NCI-H1694 treated with DMSO at 0.1 percent for 48 hours (cell line): ENCODE data around the gene NEDD4L.

Source experiments
- DNase-seq: peaks from one replicate; lab custom pipeline; 2025; lab: John Stamatoyannopoulos, UW

The NEDD4L gene

DNA sequence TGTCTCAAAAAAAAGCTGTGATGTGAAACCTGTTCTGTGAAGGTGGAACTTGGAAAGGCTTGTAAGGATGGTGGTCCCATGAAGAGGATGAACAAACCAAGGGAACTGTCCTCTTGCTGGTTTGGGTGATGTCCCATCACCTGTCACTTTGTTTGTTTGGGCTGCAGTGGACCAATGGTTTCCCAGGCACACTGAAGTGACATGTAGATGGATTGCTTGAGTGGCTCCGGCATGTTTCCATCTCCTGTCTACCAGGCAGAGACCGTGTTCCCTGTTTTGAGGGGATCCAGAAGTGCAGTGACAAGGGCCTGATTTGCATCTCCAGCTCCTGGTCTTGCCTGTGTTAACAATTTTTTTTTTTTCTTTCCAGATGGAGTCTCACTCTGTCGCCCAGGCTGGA, 8.9 kb downstream of the NEDD4L start:
- no peak for DNase-seq

DNA sequence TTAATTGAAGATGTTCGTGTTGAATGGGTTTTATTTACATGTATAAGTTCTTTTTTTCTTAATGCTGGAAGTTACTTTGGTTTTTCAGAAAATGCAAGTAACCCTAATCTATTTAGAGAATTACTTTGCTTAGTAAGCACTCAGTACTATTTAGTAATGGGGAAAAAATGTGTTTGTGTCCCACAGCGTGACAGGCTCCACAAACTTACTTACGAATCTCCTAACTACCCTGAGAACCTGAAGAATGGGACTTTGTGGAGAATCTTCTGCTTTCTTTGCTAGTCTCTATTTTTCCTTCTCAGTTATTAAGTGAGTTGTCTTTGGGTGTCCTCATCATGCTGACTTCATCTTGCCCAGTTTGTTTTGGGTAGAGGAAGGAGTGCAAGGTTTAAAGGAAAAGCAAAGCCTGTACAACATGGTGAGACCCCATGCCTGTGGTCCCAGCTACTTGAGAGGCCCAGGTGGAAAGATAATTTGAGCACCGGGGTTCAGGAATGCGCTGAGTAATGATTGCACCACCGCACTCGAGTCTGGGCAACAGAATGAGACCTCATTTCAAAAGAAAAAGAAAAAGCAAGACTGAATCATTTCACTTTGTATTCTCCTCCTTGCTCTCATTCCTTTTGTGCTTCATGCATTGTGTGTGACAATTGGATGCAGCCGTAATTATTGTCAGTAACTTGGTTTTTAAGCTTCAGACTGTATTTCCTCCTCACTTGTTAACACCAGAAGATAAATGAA, 10.2 kb downstream of the NEDD4L start:
- no peak for DNase-seq

DNA sequence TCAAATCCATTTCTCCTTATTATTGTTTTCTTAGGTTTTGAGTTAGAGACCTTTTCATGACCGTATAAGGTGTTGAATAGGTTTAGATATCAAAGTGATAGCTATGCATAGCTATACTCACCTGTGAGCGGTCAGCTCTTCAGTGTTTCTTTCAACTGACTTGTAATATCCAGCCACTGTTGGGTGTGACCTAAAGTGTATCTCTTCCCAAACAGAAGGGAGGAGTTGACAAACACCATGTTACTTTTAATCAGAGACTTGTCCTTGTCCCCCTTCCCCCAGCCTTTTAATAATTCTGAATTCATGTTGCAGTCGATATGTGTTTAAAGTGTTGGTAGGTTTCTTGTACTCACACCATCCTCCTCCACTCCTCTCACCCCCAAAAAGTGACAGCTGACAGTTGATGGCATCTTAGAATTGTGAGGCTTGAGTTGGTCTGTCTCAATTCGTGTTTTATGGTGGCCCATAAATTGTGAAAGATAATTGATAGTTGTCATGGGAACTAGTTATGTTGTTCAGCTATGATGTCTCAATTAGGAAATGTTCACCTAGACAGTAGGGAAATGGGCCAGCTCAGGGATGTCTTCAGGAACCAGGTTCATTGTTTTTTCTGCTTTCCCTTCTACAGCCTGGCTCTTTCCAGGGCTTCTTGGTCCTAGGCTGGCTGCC, 12.0 kb downstream of the NEDD4L start:
- no peak for DNase-seq

DNA sequence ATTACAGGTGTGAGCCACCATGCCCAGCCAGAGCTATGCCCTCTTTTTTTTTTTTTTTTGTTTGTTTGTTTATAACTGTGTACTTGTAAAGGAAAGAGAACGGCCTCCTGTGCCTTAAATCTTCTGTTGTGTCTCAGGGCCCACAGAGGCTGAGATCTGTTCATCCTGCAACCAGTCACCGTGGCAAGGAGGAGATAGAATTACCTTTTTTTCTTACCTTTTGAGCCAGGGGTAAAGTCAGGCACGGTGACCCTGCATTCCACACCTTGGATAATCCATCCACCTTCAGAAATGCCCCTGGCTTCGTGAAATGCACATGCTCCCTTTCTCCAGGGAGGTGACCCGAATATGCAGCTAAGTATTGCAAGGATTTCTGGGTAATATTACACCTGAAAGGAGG, 12.8 kb downstream of the NEDD4L start:
- no peak for DNase-seq

DNA sequence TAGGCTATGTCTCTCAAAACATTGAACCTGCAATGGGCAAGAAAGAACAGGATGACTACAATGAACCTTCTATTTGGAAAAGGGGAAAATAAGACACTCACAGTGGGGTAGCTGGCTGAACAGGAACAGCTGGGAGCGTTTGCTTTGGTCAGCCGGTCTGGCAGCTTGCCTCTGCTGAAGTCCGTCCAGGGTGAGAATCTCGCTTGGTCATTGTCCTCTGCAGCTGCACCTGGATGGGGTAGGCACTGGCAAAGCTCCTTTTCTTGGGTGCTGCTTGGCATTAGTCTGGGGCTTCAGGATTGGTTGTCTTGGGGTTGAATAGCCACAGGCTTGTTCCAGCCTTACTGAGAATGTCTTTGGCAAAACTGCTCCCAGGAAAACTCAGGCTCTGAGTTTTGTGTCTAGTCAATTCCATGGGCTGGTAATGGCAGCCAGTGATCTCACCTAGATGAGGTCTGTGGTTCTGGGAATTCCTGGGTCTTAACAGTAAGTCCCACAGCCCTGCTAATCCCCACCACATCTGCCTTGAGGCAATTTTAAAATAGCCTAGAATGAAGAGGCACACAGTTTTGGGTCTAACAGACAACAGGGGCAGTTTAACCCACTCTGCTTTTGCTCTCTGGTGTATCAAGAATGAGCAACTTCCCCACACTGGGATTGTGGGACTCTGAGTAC, 13.4 kb downstream of the NEDD4L start:
- no peak for DNase-seq

DNA sequence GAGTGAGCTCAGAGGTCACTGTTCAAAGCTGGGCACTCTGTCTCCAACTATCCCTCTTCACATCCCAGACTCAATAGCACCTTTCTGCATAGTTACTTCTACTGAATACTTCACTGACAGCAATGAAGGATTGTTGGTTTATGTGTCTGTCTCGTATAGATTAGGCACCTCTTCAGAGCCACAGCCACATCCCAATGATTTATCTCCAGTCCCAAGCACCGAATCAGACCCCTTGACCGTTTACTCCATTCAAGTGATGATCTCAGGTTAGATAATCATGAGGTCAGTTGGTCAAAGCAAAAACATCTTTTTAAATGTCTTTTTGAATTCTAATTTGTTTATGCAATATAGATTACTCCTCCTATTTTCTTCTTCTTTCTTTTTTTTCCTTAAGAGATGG, 14.7 kb downstream of the NEDD4L start:
- no peak for DNase-seq

DNA sequence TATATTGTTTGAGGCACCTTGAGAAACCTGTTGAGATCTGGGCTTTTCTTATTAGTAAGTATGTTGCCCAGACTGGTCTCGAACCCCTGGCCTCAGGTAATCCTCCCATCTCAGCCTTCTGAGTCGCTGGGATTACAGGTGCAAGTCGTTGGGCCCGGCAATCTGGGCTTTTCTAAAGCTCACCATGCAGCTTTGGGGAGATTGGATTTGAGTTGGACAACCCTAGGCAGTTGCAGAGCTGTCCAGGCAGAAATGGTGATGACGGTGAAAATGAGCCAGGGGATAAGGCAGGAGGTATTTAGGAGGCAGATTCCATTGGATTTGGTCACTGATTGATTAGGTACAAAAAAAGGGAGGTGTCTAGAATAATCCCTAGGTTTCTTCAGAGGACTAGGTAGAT, 16.2 kb downstream of the NEDD4L start:
- DNase-seq: no peak

DNA sequence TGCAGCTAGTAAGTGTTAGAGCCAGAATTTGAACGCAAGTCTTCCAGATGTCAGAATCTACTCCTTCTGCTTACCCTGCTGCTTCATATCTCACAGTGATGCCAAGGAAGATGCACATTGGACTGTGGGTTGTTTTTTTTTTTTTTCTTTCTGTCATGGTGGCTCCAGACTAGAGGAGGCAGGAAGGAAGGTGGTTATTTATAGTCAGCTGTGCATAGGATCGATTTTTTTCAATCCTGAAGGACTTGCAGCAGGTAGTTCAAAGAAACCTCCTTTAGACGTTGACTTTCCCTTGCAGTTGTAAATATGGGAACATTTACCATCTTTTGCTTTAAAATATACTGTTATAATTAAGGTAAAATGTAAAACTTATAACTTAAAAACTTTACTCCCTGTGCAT, 17.3 kb downstream of the NEDD4L start:
- DNase-seq: no peak

DNA sequence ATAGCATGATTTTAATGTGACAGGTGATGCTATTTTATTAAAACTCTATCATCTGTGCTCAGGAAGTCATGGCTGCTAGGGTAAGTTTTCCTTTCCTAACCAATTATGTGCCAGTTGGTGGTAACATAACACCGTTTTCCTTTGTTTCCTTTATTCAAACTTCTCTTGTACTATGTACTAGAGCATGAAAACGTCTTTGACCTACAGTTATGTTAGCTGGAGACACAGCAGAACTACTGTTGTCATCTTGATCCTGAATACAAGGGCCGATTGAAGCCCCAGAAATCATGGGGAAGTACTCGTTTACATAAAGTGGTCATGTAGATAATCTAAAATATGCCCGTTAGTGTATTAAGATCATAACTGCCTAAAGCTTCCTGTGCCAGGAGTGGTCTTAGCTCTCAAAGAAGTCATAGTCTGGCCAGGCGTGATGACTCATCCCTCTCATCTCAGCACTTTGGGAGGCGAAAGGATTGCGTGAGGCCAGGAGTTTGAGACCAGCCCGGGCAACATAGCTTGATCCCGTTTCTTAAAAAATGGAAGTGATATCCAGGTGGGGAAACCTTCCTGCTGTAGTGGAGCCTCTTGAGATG, 20.5 kb downstream of the NEDD4L start:
- no peak for DNase-seq

DNA sequence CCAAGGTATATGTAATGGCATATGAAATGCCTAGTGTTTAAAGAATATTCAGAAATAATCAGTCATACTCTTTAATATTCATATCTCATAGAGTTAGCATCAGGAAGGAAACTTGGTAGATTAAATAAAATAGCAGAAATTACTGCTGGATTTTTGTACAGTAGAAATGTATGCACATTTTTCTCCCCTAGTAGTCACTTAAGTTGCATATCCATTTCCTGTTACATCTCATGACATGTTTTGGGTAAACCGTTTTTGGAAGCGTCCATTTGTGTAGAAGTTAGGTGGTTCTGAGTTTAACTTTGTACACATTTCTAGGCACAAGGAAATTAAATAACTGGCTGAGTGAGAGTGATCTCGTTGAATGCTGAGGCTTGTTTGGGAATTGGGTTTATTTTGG, 21.9 kb downstream of the NEDD4L start:
- DNase-seq: no peak

DNA sequence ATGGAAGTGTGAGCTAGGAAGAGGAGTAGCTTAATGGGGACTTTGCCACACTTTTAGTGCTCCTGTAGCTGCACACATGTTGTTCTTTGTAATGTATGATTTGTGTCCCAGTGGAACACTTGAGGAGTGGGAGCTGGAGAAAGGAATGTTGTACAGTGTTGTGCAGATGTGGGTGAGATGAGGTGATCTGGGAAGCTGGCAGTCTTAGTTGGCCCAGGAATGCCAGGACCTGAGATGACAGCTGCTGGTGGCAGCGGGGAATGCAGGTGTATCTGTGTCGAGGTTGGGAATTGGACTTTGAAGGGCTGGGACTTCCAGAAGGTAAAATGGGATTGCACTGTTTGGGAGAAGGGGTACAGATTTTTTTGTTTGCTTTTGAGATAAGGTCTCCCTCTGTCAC, 23.6 kb downstream of the NEDD4L start:
- no peak for DNase-seq

DNA sequence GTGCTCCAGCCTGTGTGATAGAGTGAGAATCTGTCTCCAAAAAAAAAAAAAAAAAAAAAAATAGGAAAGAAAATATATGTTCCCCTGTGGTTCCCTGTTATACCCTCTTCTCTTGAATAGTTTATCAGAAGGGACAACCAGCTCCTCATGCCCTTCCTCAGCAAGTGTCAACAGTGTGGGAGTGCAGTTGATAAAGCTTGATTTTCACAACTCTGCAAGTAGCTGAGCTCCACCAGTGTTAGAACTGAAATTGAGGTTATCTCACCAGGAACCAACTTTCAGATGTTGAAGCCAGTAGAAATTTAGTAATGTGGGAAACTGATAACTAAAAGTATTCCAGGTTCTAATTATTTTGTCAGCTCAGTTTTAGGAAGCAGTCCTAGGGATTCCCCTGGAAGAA, 25.1 kb downstream of the NEDD4L start:
- no peak for DNase-seq

DNA sequence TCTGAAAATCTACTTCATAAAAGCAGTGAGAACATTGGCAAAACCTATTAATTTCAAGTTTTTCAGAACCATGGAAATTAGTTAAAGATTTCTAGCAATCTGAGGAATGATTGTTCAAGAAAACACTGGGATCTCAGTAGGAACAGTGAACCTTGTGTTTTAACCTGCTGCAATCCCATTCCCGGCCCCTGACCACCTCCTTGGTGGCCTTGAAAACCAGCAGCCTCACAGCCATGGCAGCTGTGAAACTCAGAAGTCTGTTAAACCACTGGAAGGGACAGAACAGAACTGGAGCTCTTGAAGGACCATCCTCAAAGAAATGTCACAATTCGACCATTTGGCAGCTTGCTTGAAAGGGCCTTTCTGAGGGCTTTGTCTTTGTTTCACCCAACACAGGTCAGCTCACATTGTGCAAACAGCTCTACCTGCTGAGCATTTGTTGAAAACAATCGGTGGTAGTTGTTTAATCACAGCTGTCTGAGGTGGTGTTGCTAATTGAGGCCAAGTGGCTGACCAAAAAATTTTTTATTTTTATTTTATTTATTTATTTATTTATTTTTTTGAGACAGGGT, 25.8 kb downstream of the NEDD4L start:
- DNase-seq: no peak

DNA sequence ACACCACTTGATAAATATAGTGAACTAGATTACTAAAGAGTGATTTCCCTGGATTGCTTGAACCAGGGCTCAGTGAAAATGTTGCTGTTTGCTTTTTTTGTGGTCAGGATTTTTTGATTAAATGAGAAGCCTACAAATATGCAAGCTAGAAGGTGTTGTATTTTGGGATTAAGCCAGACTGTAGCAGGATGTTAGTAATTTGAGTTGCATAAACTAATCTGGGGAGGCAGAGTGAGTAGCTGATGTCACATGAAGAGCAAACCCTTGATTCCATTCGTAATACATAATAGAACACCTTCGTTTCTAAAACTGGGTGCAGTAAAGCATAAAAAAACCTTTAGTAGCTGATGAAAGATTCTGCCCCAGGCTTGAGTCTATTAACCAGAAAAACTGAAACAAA, 32.0 kb downstream of the NEDD4L start:
- no peak for DNase-seq

DNA sequence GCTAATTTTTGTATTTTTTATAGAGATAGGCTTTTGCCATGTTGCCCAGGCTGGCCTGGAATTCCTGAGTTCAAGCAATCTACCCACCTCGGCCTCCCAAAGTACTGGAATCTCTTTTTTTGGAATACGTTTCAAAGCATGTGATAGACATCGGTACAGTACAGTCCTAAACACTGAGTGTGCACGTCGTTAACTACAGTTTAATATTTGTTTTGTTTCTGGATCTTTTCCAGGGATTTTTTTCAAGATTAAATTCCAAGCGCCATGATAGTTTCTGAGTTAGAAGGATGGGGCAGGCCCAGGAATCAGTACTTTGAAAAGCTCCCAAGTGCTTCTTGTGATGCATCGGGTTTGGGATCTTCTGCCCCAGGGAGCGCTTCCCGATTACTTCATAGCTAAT, 33.3 kb downstream of the NEDD4L start:
- no peak for DNase-seq

DNA sequence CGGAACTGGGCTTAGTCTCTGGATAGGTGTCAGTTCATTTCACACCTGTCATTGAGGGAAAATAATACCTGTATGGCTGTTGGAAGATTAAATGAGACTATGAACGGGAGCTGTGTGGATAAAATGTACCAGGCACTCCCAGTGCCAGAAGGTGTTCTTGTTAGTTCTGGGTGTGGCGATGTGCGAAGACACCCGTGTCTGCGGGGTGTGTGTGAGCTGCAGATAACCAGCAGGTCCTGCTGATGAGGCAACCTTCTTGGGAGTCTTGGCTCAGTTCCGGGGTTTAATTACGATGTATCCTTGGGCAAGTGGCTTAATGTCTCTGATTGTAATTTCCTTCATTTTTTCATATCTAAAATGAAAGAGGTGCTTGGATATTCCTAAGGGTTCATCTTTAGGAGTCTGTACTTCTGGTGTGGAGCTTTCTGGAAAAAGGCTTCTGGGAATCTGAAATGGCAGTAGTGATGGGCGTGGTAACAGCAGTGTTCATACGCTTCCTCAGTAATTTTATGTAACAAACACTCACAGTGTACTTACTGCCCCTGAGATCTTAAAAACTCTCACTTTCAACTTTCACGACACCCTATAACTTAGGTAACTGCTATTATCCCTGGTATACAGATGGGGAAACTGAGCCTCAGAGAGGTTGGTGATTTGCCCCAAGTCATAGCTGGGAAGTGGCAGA, 35.0 kb downstream of the NEDD4L start:
- DNase-seq: no peak

DNA sequence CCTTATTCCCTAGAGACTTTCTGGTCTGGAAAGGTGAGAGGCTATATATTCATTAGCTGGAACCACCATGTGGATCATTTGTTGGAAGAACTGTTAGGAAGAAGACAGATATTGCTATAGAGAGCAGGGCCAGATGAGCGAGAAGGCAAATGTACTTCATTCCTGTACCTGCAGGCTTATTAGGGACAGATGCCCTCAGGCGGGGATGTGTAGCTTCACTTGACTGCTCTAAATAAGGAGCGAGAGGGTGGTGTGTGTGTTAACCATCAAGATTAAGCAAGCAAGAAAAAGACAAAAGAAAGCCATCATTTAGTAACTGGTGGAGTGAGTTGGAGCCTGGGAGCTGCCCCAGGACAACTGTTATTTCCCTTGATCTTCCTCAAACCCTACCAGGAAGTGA, 36.4 kb downstream of the NEDD4L start:
- no peak for DNase-seq

DNA sequence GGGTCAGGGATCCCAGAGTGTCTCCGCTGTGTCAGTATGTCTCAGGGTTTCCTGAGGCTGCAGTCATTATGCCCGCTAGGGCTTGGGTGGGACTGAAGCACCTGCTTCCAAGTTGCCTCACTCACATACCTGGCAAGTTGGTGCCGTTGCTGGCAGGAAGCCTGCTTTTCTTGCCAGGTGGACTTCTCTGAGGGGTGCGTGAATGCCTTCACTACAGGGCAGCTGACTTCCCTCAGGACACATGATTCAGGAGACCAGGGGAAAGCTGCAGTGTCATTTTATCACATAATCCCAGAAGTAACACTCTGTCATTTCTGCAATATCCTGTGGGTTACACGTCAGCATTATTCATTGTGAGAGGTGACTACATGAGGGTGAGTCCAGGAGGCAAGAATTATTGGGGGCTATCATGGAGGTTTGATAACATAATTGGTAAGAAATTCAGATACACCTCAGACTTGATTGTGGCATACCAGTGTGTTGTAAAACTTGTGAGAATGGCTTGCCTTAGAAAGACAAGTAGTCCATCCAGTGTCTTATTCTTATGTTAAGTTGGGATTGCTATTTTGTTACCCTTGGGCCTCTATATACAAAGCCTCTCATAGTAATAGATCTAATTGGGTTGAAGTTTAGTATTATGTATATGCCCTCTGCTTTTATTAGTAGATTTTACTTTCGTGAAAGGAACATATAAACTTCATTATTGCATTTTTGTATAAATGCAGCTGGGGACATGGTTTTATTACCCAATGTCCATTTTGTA, 44.1 kb downstream of the NEDD4L start:
- no peak for DNase-seq

DNA sequence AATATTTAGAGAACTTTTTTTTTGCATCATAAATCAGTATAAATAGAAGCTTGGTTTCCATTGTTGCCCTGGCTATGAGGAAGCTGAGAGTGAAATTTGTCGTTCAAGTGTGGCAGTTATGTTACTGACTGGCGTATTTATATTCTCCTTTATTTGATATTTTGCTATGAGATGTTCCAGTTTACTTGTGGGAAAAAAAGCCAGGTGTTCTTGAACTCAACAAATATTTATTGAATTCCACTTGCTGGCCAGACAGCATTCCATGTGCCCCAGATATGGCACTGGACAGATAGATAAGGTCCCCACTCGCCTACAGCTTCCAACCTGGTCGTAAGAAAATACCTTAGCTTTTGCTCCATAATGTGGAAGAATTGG, 44.7 kb downstream of the NEDD4L start:
- DNase-seq: no peak

DNA sequence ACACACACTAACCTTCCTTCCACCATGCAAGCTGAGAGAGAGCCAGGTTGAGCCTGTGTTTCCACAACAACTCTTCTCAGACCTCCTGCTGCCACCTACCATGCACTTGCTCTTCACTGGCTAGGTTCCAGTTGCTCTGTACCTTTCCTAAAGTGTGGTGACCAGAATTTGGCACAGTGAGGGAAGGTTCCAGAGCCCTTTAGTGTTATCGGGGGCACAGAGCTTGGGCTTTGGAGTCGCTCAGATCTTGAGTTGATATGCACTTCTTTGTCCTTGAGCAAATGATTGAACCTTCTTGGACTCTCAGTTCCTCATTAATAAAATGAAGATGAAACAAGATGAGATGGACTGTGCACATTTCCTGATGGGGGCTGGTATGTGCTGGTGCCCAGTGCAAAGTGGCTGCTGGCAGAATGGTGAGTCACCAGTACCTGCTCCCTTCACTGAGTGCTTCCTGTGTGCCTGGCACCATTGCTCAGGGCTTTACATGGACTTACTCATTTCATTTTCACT, 47.1 kb downstream of the NEDD4L start:
- no peak for DNase-seq

DNA sequence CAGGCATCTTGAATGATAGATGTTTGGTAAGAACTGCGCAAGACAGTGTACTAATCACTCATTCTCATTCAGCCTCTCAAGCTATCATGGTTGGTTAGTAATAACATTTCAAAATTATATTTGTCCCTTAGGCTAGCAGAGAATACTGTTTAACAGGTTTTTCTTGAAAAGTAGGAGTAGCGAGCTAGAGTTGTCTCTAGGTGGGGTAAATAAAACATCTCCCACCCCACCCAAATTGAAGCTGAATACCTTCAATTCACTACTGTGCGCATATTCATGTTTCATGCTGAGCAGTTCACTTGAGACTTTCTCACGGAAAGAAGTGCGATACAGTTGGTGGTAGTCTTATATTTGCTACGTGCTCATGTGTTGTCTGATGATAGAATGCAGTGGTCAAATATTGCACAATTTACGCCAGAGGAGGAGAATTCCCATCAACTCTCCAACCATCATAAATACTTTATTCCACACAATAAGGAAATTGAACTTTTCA, 49.3 kb downstream of the NEDD4L start:
- DNase-seq: no peak
